K562 (cell line): ENCODE measurements around the gene USH1G. TPM values are rescaled to one million over a fixed set of nuclear protein-coding genes. Genes with fewer than 3 reads are reported as not detected.

Source experiments
- ARID1B ChIP-seq: fragments of 450-650 bp; IDR thresholded peaks from 2 replicates; pipeline ENCODE4 v1.6.1; 2016; ENCODE audit warnings: antibody characterized with exemption, mild to moderate bottlenecking, inconsistent platforms
- ELF1 ChIP-seq: fragments of 200-800 bp; sonication (Bioruptor generic); IDR thresholded peaks from 2 replicates; pipeline ENCODE4 v1.6.1; 2016; ENCODE audit warnings: missing genetic modification characterization, missing compliant biosample characterization
- ELK1 ChIP-seq: sonication (generic); formaldehyde crosslinking; IDR thresholded peaks from 2 replicates; pipeline ENCODE4 v1.8.1; 2022; ENCODE audit warnings: missing genetic modification reagents
- MAFG ChIP-seq: fragments of 450-650 bp; conservative IDR thresholded peaks from 2 replicates; pipeline ENCODE4 v1.6.1; 2016; ENCODE audit warnings: missing genetic modification characterization, missing compliant biosample characterization
- MECOM ChIP-seq: fragments of 250-450 bp; sonication (Bioruptor Pico); IDR thresholded peaks from 2 replicates; pipeline ENCODE4 v1.8.0; 2022; ENCODE audit warnings: inconsistent platforms
- POLR2A ChIP-seq: fragments of 450-650 bp; conservative IDR thresholded peaks from 2 replicates; pipeline ENCODE4 v1.6.1; 2016
- RAD51 ChIP-seq: fragments of 450-650 bp; IDR thresholded peaks from 2 replicates; pipeline ENCODE4 v1.7.1; 2016; ENCODE audit warnings: low read depth, mild to moderate bottlenecking, borderline replicate concordance
- RFX1 ChIP-seq: fragments of 450-650 bp; IDR thresholded peaks from 2 replicates; pipeline ENCODE4 v1.6.1; 2016; ENCODE audit warnings: mild to moderate bottlenecking, moderate library complexity
- TRIM28 ChIP-seq: fragments of 450-650 bp; IDR thresholded peaks from 2 replicates; pipeline ENCODE4 v1.6.1; 2017
- ZBTB9 ChIP-seq: fragments of 450-650 bp; formaldehyde crosslinking; IDR thresholded peaks from 2 replicates; pipeline ENCODE4 v1.4.0; 2020; ENCODE audit warnings: mild to moderate bottlenecking, moderate library complexity
- ZMIZ1 ChIP-seq, 2 experiments: fragments of 150-350 bp in 1 of 2; IDR thresholded peaks; 2 replicates each; pipeline ENCODE4 v1.6.1; 2012 to 2016; ENCODE audit warnings: low read depth in 2 of 2, low read length in 2 of 2, mild to moderate bottlenecking in 1 of 2, moderate library complexity in 1 of 2
- ZNF133 ChIP-seq: fragments of 250-450 bp; sonication (Bioruptor Pico); IDR thresholded peaks from 2 replicates; pipeline ENCODE4 v1.4.0; 2020; ENCODE audit warnings: mild to moderate bottlenecking
- ZNF174 ChIP-seq: fragments of 250-450 bp; sonication (Bioruptor Pico); IDR thresholded peaks from 2 replicates; pipeline ENCODE4 v1.4.0; 2020; ENCODE audit warnings: mild to moderate bottlenecking
- ZNF584 ChIP-seq: fragments of 200-800 bp; sonication (Bioruptor generic); IDR thresholded peaks from 2 replicates; pipeline ENCODE4 v1.6.1; 2016; ENCODE audit warnings: low read depth, mild to moderate bottlenecking, missing genetic modification characterization, missing compliant biosample characterization
- polyA plus RNA-seq, 8 experiments: library from polyadenylated mRNA; depleted of rRNA in 4 of 8; stranded (reverse) in 5 of 8; unstranded in 3 of 8; fragments of >200 nt; fragmentation: Nextera tagmentation in 2 of 8; fragmentation: Illumina TruSeq in 1 of 8; extraction: Ambion mirVana in 2 of 8; extraction: Trizol in 1 of 8; gene quantifications; 2 replicates each; pipeline versions ENCODE4 v1.2.1 to v1.2.3, GENCODE V29; 2011 to 2014; ENCODE audit warnings: inconsistent platforms in 1 of 8, missing spikeins in 1 of 8
- total RNA-seq, 7 experiments: library from RNA; depleted of rRNA in 6 of 7; stranded (reverse); fragments of >200 nt in 6 of 7; fragmentation: Illumina TruSeq in 2 of 7; extraction: Trizol in 2 of 7; gene quantifications; 2 replicates each; pipeline versions ENCODE4 v1.2.1 to v1.2.3, GENCODE V29; 2011 to 2021; ENCODE audit warnings: low replicate concordance in 1 of 7
- TF ChIP-seq, protein P1 (sequence below), 2 experiments: fragments of 450-650 bp; IDR thresholded peaks; 2 replicates each; pipeline ENCODE4 v1.6.1; 2018; ENCODE audit warnings: mild to moderate bottlenecking in 2 of 2, low read depth in 1 of 2; ENCODE audit not compliant: partially characterized antibody in 2 of 2
- TF ChIP-seq, protein P2 (sequence below): IDR thresholded peaks from 2 replicates; pipeline ENCODE4 v1.6.1; 2011; ENCODE audit not compliant: insufficient read length; ENCODE audit errors: extremely low read depth

Gene USH1G
- total and polyA plus RNA-seq, 9 of the 15 experiments (the other 6 are each of a cell fraction or from before 2014, with no cell fraction given) = 0.22 to 1.00 (median 0.64) TPM; not detected in 2

DNA sequence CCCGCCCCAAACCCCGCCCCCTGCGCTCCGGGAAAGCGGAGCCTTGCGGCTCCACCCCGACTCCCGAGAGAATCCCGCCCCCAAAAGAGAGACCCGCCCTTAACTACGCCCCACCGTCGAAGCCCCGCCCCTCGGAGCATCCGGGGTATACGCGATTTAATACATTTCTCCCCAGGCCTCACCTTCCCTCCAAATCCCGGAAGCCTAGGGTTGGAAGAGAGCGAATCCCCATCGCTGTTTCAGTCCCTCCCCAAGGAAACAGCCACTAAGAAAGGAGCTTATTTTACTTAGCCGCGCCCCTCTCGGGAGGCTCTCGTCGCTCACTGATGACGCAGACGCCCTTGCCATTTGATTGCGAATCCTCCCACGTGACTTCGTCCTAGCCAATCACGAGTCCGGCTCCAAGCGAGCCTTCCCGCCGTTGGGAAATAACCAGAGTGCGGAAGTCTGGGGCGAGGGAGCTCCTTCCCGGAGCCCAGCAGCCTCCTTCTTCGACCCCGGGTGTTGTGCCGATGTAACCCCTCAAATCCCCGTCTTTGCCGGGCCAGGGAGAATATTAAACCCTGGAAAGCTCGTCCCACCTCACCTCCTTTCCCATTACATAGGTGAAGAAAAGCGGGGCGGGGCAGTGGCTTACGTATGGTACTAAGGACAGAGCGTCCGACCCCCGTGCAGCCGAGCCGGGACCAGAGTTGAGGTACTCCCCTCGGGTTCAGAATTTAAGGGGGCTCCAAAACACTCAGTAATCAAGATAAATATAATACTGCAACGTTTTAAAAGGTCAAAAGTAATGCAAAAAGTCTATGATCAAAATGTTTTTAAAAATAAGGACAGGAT, 49.8 kb downstream of the USH1G start (continued):
- TF ChIP-seq ELK1 (CRISPR knock-in tag) (no peak), ZNF584 (CRISPR knock-in tag) (no peak), ZBTB9 (CRISPR knock-in tag) (peak; percentile 81; the same call in 1 of the 2 replicates), ZMIZ1 (IDR thresholded peaks at IDR 0.05; ENCODE audit: low read depth in 2 of 2, low read length in 2 of 2) (peak in 1 of 2 experiments; percentile 66; a peak in 2 of 4 replicates), ZNF174 (CRISPR knock-in tag) (no peak), POLR2A (peak; percentile 95), ZNF133 (CRISPR knock-in tag) (0 out of 2 replicates have a peak, but pooled peaks have one; percentile 17), MECOM (peak; percentile 56; the same call in 1 of the 2 replicates), ELF1 (tag) (peak; percentile 99), TRIM28 (0 out of 2 replicates have a peak, but pooled peaks have one; percentile 29), RFX1 (peak; percentile 46; the same call in 1 of the 2 replicates), RAD51 (peak; percentile 98), ARID1B (0 out of 2 replicates have a peak, but pooled peaks have one; percentile 10), MAFG (tag) (no peak)
- TF ChIP-seq, protein P1, sequence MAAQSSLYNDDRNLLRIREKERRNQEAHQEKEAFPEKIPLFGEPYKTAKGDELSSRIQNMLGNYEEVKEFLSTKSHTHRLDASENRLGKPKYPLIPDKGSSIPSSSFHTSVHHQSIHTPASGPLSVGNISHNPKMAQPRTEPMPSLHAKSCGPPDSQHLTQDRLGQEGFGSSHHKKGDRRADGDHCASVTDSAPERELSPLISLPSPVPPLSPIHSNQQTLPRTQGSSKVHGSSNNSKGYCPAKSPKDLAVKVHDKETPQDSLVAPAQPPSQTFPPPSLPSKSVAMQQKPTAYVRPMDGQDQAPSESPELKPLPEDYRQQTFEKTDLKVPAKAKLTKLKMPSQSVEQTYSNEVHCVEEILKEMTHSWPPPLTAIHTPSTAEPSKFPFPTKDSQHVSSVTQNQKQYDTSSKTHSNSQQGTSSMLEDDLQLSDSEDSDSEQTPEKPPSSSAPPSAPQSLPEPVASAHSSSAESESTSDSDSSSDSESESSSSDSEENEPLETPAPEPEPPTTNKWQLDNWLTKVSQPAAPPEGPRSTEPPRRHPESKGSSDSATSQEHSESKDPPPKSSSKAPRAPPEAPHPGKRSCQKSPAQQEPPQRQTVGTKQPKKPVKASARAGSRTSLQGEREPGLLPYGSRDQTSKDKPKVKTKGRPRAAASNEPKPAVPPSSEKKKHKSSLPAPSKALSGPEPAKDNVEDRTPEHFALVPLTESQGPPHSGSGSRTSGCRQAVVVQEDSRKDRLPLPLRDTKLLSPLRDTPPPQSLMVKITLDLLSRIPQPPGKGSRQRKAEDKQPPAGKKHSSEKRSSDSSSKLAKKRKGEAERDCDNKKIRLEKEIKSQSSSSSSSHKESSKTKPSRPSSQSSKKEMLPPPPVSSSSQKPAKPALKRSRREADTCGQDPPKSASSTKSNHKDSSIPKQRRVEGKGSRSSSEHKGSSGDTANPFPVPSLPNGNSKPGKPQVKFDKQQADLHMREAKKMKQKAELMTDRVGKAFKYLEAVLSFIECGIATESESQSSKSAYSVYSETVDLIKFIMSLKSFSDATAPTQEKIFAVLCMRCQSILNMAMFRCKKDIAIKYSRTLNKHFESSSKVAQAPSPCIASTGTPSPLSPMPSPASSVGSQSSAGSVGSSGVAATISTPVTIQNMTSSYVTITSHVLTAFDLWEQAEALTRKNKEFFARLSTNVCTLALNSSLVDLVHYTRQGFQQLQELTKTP (IDR thresholded peaks at IDR 0.05; ENCODE audit: low read depth in 1 of 2, partially characterized antibody in 2 of 2) = peak in 1 of 2 experiments; percentile 72
- TF ChIP-seq, protein P2, sequence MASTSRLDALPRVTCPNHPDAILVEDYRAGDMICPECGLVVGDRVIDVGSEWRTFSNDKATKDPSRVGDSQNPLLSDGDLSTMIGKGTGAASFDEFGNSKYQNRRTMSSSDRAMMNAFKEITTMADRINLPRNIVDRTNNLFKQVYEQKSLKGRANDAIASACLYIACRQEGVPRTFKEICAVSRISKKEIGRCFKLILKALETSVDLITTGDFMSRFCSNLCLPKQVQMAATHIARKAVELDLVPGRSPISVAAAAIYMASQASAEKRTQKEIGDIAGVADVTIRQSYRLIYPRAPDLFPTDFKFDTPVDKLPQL = no peak
